HG02970 (cell line): ENCODE results near the gene CFDP1.
"Not testable (repeated sequence)": the region's sequence is repeated elsewhere in the genome, so short reads cannot be mapped to it uniquely, and the experiment has no call there.

Experiments
- ATAC-seq: cut with Tn5 transposase; IDR thresholded peaks from one replicate; pipeline ENCODE4 v1.9.1; 2021; ENCODE audit warnings: mild to moderate bottlenecking, moderate library complexity, moderate number of reproducible peaks; ENCODE audit not compliant: unreplicated experiment, low FRiP score

Gene CFDP1

GRCh38 chr16:75459691-75460090 lies 26.4 kb upstream of the CFDP1 start:
- ATAC-seq: no peak

- no peak for ATAC-seq
Observed at GRCh38 chr16:75458439-75458838, 25.1 kb upstream of the CFDP1 start.

- ATAC-seq: no peak
Observed at GRCh38 chr16:75458029-75458428, 24.7 kb upstream of the CFDP1 start.

- ATAC-seq: no peak
Observed at GRCh38 chr16:75457485-75458021, 24.2 kb upstream of the CFDP1 start.

GRCh38 chr16:75456971-75457370 lies 23.7 kb upstream of the CFDP1 start:
- no peak for ATAC-seq

- not testable (repeated sequence) for ATAC-seq
Observed at GRCh38 chr16:75456486-75456885, 23.2 kb upstream of the CFDP1 start.

GRCh38 chr16:75455677-75456076 lies 22.4 kb upstream of the CFDP1 start:
- no peak for ATAC-seq

- ATAC-seq: no peak
Observed at GRCh38 chr16:75452464-75453190, 19.3 kb upstream of the CFDP1 start.

GRCh38 chr16:75446416-75446815 lies 13.1 kb upstream of the CFDP1 start:
- ATAC-seq: no peak

- ATAC-seq: no peak
Observed at GRCh38 chr16:75445298-75445697, 12.0 kb upstream of the CFDP1 start.

- no peak for ATAC-seq
Observed at GRCh38 chr16:75443298-75443697, 10.0 kb upstream of the CFDP1 start.

- ATAC-seq: peak; percentile 52
Observed at GRCh38 chr16:75433732-75434413, 570 bp upstream of the CFDP1 start.

- ATAC-seq: no peak
Observed at GRCh38 chr16:75429621-75430403, 3.5 kb downstream of the CFDP1 start.

GRCh38 chr16:75426524-75426923 lies 6.8 kb downstream of the CFDP1 start:
- not testable (repeated sequence) for ATAC-seq

GRCh38 chr16:75424105-75424762 lies 9.1 kb downstream of the CFDP1 start:
- not testable (repeated sequence) for ATAC-seq

- ATAC-seq: no peak
Observed at GRCh38 chr16:75423723-75424104, 9.6 kb downstream of the CFDP1 start.

GRCh38 chr16:75421820-75422126 lies 11.5 kb downstream of the CFDP1 start:
- no peak for ATAC-seq

GRCh38 chr16:75420987-75421819 lies 12.1 kb downstream of the CFDP1 start:
- ATAC-seq: no peak

- no peak for ATAC-seq
Observed at GRCh38 chr16:75416904-75417565, 16.3 kb downstream of the CFDP1 start.
